Breast epithelium (tissue), 4 donors: ENCODE data around the gene CNGB1. TPM values are rescaled to one million over a fixed set of nuclear protein-coding genes. Genes with fewer than 3 reads are reported as not detected.
"Not testable (repeated sequence)": the region's sequence is repeated elsewhere in the genome, so short reads cannot be mapped to it uniquely, and the experiment has no call there.

Experiments
- DNase-seq, 2 donors: peaks; one replicate each; pipeline ENCODE4 v3.0.0-alpha.2; 2019; ENCODE audit warnings: low spot score in 2 of 2
- H3K27ac ChIP-seq, 2 donors: fragments of 200-600 bp; sonication (generic) in 1 of 2; one replicate each; pipeline ENCODE4 v1.5.1; 2016 to 2019; ENCODE audit warnings: mild to moderate bottlenecking in 1 of 2
- H3K27me3 ChIP-seq, 2 donors: fragments of 200-600 bp; sonication (generic) in 1 of 2; one replicate each; pipeline versions ENCODE4 v1.5.1 to v1.6.0; 2017 to 2019; ENCODE audit warnings: control low read depth in 1 of 2, mild to moderate bottlenecking in 1 of 2
- H3K36me3 ChIP-seq: fragments of 200-600 bp; one replicate; pipeline ENCODE4 v1.5.1; 2019
- H3K4me1 ChIP-seq, 2 donors: fragments of 200-600 bp; sonication (generic); one replicate each; pipeline ENCODE4 v1.5.1; 2016 to 2019; ENCODE audit warnings: control low read depth in 1 of 2
- H3K4me3 ChIP-seq, 3 donors: fragments of 200-600 bp; sonication (generic); 1 replicate in 2 of 3; 2 replicates in 1 of 3; pipeline ENCODE4 v1.5.1; 2016 to 2019; ENCODE audit warnings: mild to moderate bottlenecking in 3 of 3, moderate library complexity in 2 of 3
- H3K9me3 ChIP-seq, 2 donors: fragments of 200-600 bp; sonication (generic) in 1 of 2; one replicate each; pipeline ENCODE4 v1.5.1; 2016 to 2019; ENCODE audit warnings: control low read depth in 1 of 2
- CTCF ChIP-seq, 3 donors: fragments of 450-650 bp; IDR thresholded peaks; one replicate each; pipeline ENCODE4 v1.5.1; 2016 to 2017; ENCODE audit warnings: antibody characterized with exemption in 3 of 3, mild to moderate bottlenecking in 3 of 3, moderate library complexity in 3 of 3
- POLR2A ChIP-seq: fragments of 450-650 bp; IDR thresholded peaks from one replicate; pipeline ENCODE4 v1.6.1; 2016; ENCODE audit warnings: antibody characterized with exemption, mild to moderate bottlenecking, moderate library complexity
- POLR2AphosphoS5 ChIP-seq, 3 donors: sonication (generic); formaldehyde crosslinking; IDR thresholded peaks; one replicate each; pipeline ENCODE4 v1.6.1; 2017; ENCODE audit warnings: antibody characterized with exemption in 3 of 3
- intact Hi-C: fragments of 100-400 bp; cut with DNase I; formaldehyde crosslinking; loops from one replicate; pipeline ENCODE4 v1.15.1; 2023; ENCODE audit warnings: low total_unique reads
- total RNA-seq, 3 donors: library from RNA; depleted of rRNA; stranded (reverse); fragments of >200 nt; gene quantifications; one replicate each; pipeline ENCODE4 v1.1.0, GENCODE V29; 2016

Gene CNGB1
- total RNA-seq, 3 donors from 2014 or later = not detected

DNA sequence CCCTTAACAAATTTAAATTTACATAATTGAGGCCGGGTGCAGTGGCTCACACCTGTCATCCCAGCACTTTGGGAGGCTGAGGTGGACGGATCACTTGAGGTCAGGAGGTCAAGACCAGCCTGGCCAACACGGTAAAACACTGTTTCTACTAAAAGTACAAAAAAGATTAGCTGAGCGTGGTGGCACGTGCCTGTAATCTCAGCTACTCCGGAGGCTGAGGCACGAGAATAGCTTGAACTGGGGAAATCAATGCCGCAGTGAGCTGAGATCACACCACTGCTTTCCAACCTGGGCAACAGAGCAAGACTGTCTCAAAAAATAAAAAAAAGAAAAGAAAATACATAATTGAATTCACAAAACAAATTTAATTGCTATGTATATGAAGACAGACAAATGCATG is 112.3 kb downstream of the CNGB1 start:
- no peak overlapping the region for H3K4me3 ChIP-seq
- H3K27me3 ChIP-seq = no peaks in the 10 kb centered on the region
- TF ChIP-seq POLR2A (no peak), POLR2AphosphoS5 (IDR thresholded peaks at IDR 0.05) (no peak), CTCF (IDR thresholded peaks at IDR 0.05) (no peak)
- intact Hi-C loops = no loop called here
- H3K4me1 ChIP-seq = no peaks in the 10 kb centered on the region
- DNase-seq = no peak
- no peak overlapping the region for H3K27ac ChIP-seq
- H3K9me3 ChIP-seq = peaks cover 0 to 10% of the 10 kb centered on the region in 2 donors
- H3K36me3 ChIP-seq = no peaks in the 10 kb centered on the region

DNA sequence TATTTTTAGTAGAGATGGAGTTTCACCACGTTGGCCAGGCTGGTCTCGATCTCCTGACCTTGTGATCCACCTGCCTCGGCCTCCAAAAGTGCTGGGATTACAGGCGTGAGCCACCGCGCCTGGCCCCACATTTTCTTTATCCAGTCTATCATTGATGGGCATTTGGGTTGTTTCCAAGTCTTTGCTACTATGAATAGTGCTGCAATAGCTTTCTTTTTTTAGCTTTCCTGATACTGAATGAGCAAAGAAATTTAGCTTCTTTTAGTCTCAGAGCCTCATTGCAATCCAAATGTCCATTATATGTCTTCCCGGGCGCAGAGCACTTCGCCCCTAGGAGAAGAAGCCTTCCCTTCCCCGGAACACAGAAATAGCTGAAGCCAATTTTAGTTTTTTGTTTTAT is 112.9 kb downstream of the CNGB1 start:
- H3K4me3 ChIP-seq, H3K27me3 ChIP-seq, DNase-seq, H3K27ac ChIP-seq, intact Hi-C loops, H3K4me1 ChIP-seq, H3K36me3 ChIP-seq: not testable (repeated sequence)
- peaks cover 0 to 10% of the 10 kb centered on the region in 2 donors for H3K9me3 ChIP-seq

DNA sequence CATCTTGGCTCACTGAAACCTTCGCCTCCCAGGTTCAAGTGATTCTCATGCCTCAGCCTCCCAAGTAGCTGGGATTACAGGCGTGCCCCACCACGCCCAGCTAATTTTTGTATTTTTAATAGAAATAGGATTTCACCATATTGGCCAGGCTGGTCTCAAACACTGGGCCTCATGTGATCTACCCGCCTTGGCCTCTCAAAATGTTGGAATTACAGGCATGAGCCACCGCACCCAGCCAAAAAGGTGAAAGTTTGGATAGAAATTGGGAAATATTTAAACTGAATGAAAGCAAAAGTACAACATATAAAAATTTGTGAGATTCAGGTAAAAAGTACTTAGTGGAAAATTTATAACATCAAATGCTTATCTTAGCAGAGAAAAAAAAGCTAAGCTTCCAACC is 115.7 kb downstream of the CNGB1 start:
- intact Hi-C loops = no loop called here
- H3K9me3 ChIP-seq = peaks cover 0 to 10% of the 10 kb centered on the region in 2 donors
- H3K36me3 ChIP-seq = no peaks in the 10 kb centered on the region
- no peak for TF ChIP-seq POLR2A
- no peak for TF ChIP-seq POLR2AphosphoS5 (IDR thresholded peaks at IDR 0.05)
- no peak for TF ChIP-seq CTCF (IDR thresholded peaks at IDR 0.05)
- no peak overlapping the region for H3K4me3 ChIP-seq
- H3K27ac ChIP-seq = no peak overlapping the region
- H3K4me1 ChIP-seq = no peaks in the 10 kb centered on the region
- DNase-seq = no peak
- no peaks in the 10 kb centered on the region for H3K27me3 ChIP-seq

DNA sequence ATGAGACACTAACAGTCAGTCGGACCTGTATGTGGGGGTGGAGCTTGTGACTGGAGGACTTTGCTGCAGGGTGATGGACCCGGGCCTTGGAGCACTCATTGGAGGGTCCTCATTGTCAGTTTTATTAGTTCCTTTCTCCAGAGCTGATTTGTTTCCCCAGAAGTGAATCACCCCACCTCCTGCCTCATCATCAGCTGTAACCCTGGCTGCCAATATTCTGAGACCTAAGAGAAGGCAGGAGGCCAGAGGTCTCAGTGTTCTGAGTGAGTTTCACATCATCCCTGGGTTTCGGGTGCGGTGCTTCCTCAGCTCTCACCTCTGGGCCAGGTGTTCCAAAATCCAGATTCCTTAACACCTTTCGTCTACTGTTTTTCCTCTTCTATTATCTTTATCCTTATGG is 118.7 kb downstream of the CNGB1 start:
- H3K27me3 ChIP-seq = no peaks in the 10 kb centered on the region
- H3K4me3 ChIP-seq = no peak overlapping the region
- no peaks in the 10 kb centered on the region for H3K36me3 ChIP-seq
- peaks cover 0 to 7% of the 10 kb centered on the region in 2 donors for H3K9me3 ChIP-seq
- no peak overlapping the region for H3K27ac ChIP-seq
- DNase-seq = no peak
- intact Hi-C loops = no loop called here
- no peaks in the 10 kb centered on the region for H3K4me1 ChIP-seq
- TF ChIP-seq POLR2A (no peak), POLR2AphosphoS5 (IDR thresholded peaks at IDR 0.05) (no peak), CTCF (IDR thresholded peaks at IDR 0.05) (no peak)

GRCh38 chr16:57848181-57848580 is 122.7 kb downstream of the CNGB1 start:
- Histone ChIP-seq H3K27ac (no peak overlapping the region), H3K27me3 (no peaks in the 10 kb centered on the region), H3K9me3 (no peaks in the 10 kb centered on the region), H3K4me3 (no peak overlapping the region), H3K4me1 (no peaks in the 10 kb centered on the region), H3K36me3 (no peaks in the 10 kb centered on the region)
- no peak for DNase-seq
- intact Hi-C loops = loop anchor here (10.0 kb wide), 1 partner anchor 93 kb away; no protein-coding TSS in a partner anchor
- TF ChIP-seq CTCF (IDR thresholded peaks at IDR 0.05) (no peak), POLR2A (no peak), POLR2AphosphoS5 (IDR thresholded peaks at IDR 0.05) (no peak)

GRCh38 chr16:57846931-57847330 is 124.0 kb downstream of the CNGB1 start:
- H3K4me3 ChIP-seq, H3K27me3 ChIP-seq, H3K9me3 ChIP-seq, H3K4me1 ChIP-seq, DNase-seq, H3K27ac ChIP-seq, H3K36me3 ChIP-seq: not testable (repeated sequence)
- intact Hi-C loops = loop anchor here (10.0 kb wide), 1 partner anchor 92 kb away; no protein-coding TSS in a partner anchor
